Measurements from ENCODE around the gene XIRP1. TPM values are rescaled to one million over a fixed set of nuclear protein-coding genes. Genes with fewer than 3 reads are reported as not detected.

The XIRP1 gene
- total RNA-seq, 1 donor from 2014 or later: not detected

- TF ChIP-seq POLR2AphosphoS5 (IDR thresholded peaks at IDR 0.05; ENCODE audit: insufficient read depth in 1 of 2, low read depth in 1 of 2) (no peak), CTCF (IDR thresholded peaks at IDR 0.05) (no peak), POLR2A (IDR thresholded peaks at IDR 0.05) (no peak)
- Histone ChIP-seq H3K36me3 (no peaks in the 10 kb centered on the region), H3K9me3 (no peaks in the 10 kb centered on the region), H3K4me3 (no peak overlapping the region), H3K27ac (no peak overlapping the region), H3K4me1 (no peaks in the 10 kb centered on the region), H3K27me3 (no peaks in the 10 kb centered on the region)
- DNase-seq (ENCODE audit: extremely low spot score in 2 of 2): no peak
- intact Hi-C loops (cut with DNase I): no loop called here
Measured at GRCh38 chr3:39170461-39170860, 21.9 kb downstream of the XIRP1 start.

- Histone ChIP-seq H3K27me3 (no peaks in the 10 kb centered on the region), H3K36me3 (no peaks in the 10 kb centered on the region), H3K4me1 (no peaks in the 10 kb centered on the region), H3K27ac (no peak overlapping the region), H3K9me3 (no peaks in the 10 kb centered on the region), H3K4me3 (no peak overlapping the region)
- TF ChIP-seq CTCF (IDR thresholded peaks at IDR 0.05): no peak
- TF ChIP-seq POLR2AphosphoS5 (IDR thresholded peaks at IDR 0.05; ENCODE audit: insufficient read depth in 1 of 2, low read depth in 1 of 2): no peak
- TF ChIP-seq POLR2A (IDR thresholded peaks at IDR 0.05): no peak
- intact Hi-C loops (cut with DNase I): no loop called here
- no peak for DNase-seq (ENCODE audit: extremely low spot score in 2 of 2)
Measured at GRCh38 chr3:39169712-39170111, 22.7 kb downstream of the XIRP1 start.

GRCh38 chr3:39168156-39168780 is 24.1 kb downstream of the XIRP1 start:
- no peaks in the 10 kb centered on the region for H3K36me3 ChIP-seq
- no peak for DNase-seq (ENCODE audit: extremely low spot score in 2 of 2)
- H3K4me3 ChIP-seq: no peak overlapping the region
- no peaks in the 10 kb centered on the region for H3K27me3 ChIP-seq
- H3K9me3 ChIP-seq: no peaks in the 10 kb centered on the region
- no peaks in the 10 kb centered on the region for H3K4me1 ChIP-seq
- intact Hi-C loops (cut with DNase I): no loop called here
- no peak overlapping the region for H3K27ac ChIP-seq
- TF ChIP-seq POLR2AphosphoS5 (IDR thresholded peaks at IDR 0.05; ENCODE audit: insufficient read depth in 1 of 2, low read depth in 1 of 2) (no peak), POLR2A (IDR thresholded peaks at IDR 0.05) (no peak), CTCF (IDR thresholded peaks at IDR 0.05) (no peak)

GRCh38 chr3:39166932-39167532 is 25.4 kb downstream of the XIRP1 start:
- Histone ChIP-seq H3K27ac (peak overlapping the region; percentile 12), H3K4me3 (no peak overlapping the region), H3K27me3 (no peaks in the 10 kb centered on the region), H3K36me3 (no peaks in the 10 kb centered on the region), H3K4me1 (no peaks in the 10 kb centered on the region), H3K9me3 (no peaks in the 10 kb centered on the region)
- TF ChIP-seq POLR2A (IDR thresholded peaks at IDR 0.05) (no peak), POLR2AphosphoS5 (IDR thresholded peaks at IDR 0.05; ENCODE audit: insufficient read depth in 1 of 2, low read depth in 1 of 2) (peak in 1 of 2 donors; percentile 66), CTCF (IDR thresholded peaks at IDR 0.05) (no peak)
- DNase-seq (ENCODE audit: extremely low spot score in 2 of 2): no peak
- intact Hi-C loops (cut with DNase I): no loop called here

- DNase-seq (ENCODE audit: extremely low spot score in 2 of 2): no peak
- intact Hi-C loops (cut with DNase I): no loop called here
- H3K27ac ChIP-seq: peak overlapping the region; percentile 12
- no peak overlapping the region for H3K4me3 ChIP-seq
- H3K4me1 ChIP-seq: no peaks in the 10 kb centered on the region
- no peaks in the 10 kb centered on the region for H3K36me3 ChIP-seq
- H3K27me3 ChIP-seq: no peaks in the 10 kb centered on the region
- TF ChIP-seq CTCF (IDR thresholded peaks at IDR 0.05): no peak
- H3K9me3 ChIP-seq: no peaks in the 10 kb centered on the region
Measured at GRCh38 chr3:39166134-39166710, 26.2 kb downstream of the XIRP1 start.
